Measurements from ENCODE around the gene TOR1AIP2. TPM values are rescaled to one million over a fixed set of nuclear protein-coding genes. Genes with fewer than 3 reads are reported as not detected.

TOR1AIP2 gene
- total and polyA plus RNA-seq, 12 donors = 8.1 to 63.3 (median 52.2) TPM

DNA sequence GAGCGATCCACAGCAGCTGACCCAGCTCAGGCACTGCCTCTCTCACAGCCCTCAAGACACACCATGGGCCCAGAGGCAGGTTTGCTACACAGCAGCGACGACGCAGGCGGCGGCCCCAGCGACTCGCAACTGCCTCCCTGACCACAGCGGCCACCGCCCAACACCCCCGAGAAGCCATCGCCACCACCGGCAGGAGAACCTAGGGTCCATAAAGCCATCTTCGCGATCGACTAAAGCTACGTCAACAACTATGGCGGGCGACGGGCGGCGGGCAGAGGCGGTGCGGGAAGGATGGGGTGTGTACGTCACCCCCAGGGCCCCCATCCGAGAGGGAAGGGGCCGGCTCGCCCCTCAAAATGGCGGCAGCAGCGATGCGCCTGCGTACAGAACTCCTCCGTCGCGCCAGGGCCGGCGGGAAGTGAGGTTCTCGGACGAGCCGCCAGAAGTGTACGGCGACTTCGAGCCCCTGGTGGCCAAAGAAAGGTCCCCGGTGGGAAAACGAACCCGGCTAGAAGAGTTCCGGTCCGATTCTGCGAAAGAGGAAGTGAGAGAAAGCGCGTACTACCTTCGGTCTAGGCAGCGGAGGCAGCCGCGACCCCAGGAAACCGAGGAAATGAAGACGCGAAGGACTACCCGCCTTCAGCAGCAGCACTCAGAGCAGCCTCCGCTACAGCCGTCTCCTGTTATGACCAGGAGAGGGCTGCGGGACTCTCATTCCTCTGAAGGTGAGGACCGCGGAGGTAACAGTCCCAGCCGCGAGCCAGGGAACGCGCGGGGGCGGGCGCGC, 4.8 kb upstream of the TOR1AIP2 start, which contains the start of gene TOR1AIP1:
TSS of gene TOR1AIP1 (plus strand) at position 33 of the 787 bp plus-strand sequence. CDS start at position 251, 218 bp downstream.
- WGBS, 2 donors = 0% methylated on average over 72 of the region's 72 CpGs
- intact Hi-C loops (cut with DNase I) = loop anchor here in 5 of 10 donors (1.0 to 10.0 kb wide), 6 partner anchors 65 to 142 kb away; partner anchors contain the start of gene CEP350 (in 4 of the 5)
- DNase-seq (peak; percentile 97 to 98), ATAC-seq (peak; percentile 94 to 98 (median 96))
- Histone ChIP-seq H3K4me3 (peak within 1 kb of the TSS; percentile 64 to 90 (median 79)), H3K4me1 (peaks cover 3 to 62% (median 57%) of the 10 kb centered on the region in 9 donors), H3K36me3 (peaks cover 0 to 36% (median 15%) of the 10 kb centered on the region in 9 donors), H3K9me3 (no peaks in the 10 kb centered on the region), H3K27ac (peak within 1 kb of the TSS; percentile 95 to 100 (median 99)), H3K27me3 (no peaks in the 10 kb centered on the region)
- TF ChIP-seq, protein P1, sequence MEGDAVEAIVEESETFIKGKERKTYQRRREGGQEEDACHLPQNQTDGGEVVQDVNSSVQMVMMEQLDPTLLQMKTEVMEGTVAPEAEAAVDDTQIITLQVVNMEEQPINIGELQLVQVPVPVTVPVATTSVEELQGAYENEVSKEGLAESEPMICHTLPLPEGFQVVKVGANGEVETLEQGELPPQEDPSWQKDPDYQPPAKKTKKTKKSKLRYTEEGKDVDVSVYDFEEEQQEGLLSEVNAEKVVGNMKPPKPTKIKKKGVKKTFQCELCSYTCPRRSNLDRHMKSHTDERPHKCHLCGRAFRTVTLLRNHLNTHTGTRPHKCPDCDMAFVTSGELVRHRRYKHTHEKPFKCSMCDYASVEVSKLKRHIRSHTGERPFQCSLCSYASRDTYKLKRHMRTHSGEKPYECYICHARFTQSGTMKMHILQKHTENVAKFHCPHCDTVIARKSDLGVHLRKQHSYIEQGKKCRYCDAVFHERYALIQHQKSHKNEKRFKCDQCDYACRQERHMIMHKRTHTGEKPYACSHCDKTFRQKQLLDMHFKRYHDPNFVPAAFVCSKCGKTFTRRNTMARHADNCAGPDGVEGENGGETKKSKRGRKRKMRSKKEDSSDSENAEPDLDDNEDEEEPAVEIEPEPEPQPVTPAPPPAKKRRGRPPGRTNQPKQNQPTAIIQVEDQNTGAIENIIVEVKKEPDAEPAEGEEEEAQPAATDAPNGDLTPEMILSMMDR (IDR thresholded peaks at IDR 0.05) = peak; percentile 27 to 62 (median 40)

DNA sequence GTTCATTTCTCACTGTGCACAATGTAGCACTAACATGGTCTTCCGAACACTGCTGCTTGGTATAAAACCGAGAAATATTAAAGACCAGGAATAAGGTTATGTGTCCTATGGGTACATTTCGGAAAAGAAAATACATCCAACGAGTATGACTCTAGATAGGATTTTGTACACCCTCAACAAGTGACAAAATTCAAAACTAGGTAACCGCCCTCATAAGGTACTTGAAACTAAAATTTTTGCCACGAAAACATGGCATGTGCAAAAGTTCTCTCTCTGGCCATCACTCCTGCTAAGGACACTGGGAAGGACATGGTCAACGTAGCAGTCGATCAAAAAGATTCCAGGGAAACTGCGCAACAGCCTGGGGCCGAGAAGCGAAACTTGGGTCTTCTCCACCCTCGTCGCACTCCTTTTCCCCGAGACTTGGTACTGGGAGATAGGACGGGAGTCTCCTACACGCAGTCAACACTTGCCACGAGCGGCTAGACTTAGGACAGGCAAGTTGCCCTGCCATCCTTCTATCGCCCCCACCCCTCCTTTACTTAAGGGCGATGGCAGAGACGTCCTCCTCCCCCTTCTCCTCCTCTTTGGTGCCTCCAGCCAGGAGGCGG, 4.1 kb upstream of the TOR1AIP2 start:
- H3K36me3 ChIP-seq = peaks cover 0 to 30% (median 11%) of the 10 kb centered on the region in 9 donors
- 1% methylated on average over 22 of the region's 22 CpGs for WGBS, 2 donors
- H3K4me3 ChIP-seq = peak overlapping the region; percentile 64 to 90 (median 79)
- no peaks in the 10 kb centered on the region for H3K27me3 ChIP-seq
- no peaks in the 10 kb centered on the region for H3K9me3 ChIP-seq
- intact Hi-C loops (cut with DNase I) = loop anchor here in 6 of 10 donors (1.0 to 10.0 kb wide), 6 partner anchors 64 to 143 kb away; partner anchors contain the start of gene CEP350 (in 5 of the 6)
- TF ChIP-seq, protein P1 (IDR thresholded peaks at IDR 0.05) = no peak
- ATAC-seq = peak; percentile 30 to 56 (median 46)
- peaks cover 3 to 58% (median 55%) of the 10 kb centered on the region in 9 donors for H3K4me1 ChIP-seq
- peak in 1 of 2 donors; percentile 92 for DNase-seq
- peak overlapping the region; percentile 95 to 100 (median 99) for H3K27ac ChIP-seq

DNA sequence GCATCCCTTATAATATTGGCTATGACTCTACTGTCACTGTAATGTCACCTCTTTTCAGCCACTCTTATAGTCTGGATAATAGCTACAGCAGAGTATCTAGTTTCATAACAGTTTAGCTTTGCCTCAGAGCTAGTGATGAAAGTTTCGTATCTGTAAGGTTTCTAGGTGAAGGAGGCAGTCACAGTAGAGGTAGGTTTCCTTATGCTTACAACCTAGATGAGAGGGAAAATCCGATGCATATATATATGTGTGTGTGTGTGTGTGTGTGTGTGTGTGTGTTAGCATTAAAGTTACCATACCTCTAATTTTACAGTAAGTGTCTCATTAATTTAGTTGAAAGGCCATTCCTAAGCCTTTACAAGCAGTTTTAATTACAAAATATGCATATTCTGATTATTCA, 2.2 kb upstream of the TOR1AIP2 start:
- H3K27ac ChIP-seq = no peak overlapping the region
- no peak overlapping the region for H3K4me3 ChIP-seq
- H3K9me3 ChIP-seq = no peaks in the 10 kb centered on the region
- peaks cover 0 to 24% (median 0%) of the 10 kb centered on the region in 9 donors for H3K36me3 ChIP-seq
- intact Hi-C loops (cut with DNase I) = loop anchor here in 6 of 10 donors (2.0 to 10.0 kb wide), 6 partner anchors 62 to 295 kb away; partner anchors contain the start of gene CEP350 (in 3 of the 6)
- H3K27me3 ChIP-seq = no peaks in the 10 kb centered on the region
- TF ChIP-seq, protein P1 (IDR thresholded peaks at IDR 0.05) = no peak
- DNase-seq = no peak
- ATAC-seq = no peak
- 92 to 96% methylated on average over 2 of the region's 2 CpGs for WGBS, 2 donors
- H3K4me1 ChIP-seq = peaks cover 3 to 58% (median 49%) of the 10 kb centered on the region in 9 donors

DNA sequence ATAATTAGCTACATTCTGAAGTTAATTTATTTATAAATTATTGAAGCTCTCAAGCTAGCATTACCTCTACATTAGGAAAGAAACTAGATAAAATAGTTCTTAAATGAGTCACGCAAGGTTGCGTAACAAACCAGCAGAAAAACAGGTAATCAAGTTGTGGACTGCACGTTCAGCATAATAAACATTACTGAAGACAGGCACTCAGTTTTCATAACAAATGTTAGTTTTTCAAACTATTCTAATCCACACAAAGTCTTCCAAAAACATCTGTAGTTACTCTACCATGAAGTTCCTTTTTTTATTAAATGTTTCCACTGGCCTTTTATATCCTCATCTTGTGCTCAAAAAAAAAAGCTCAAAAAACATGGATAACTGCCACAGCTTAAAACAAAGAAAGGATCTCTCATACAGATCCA, 1.3 kb downstream of the TOR1AIP2 start:
- Histone ChIP-seq H3K27ac (peak overlapping the region in 3 of 10 donors; percentile 71 to 79 (median 78)), H3K4me3 (peak overlapping the region in 8 of 10 donors; percentile 59 to 80 (median 73)), H3K9me3 (no peaks in the 10 kb centered on the region), H3K4me1 (peaks cover 0 to 72% (median 50%) of the 10 kb centered on the region in 9 donors), H3K27me3 (no peaks in the 10 kb centered on the region), H3K36me3 (peaks cover 0 to 38% (median 7%) of the 10 kb centered on the region in 9 donors)
- 48 to 60% methylated on average over 3 of the region's 3 CpGs for WGBS, 2 donors
- TF ChIP-seq, protein P1 (IDR thresholded peaks at IDR 0.05) = no peak
- ATAC-seq (no peak), DNase-seq (no peak)
- intact Hi-C loops (cut with DNase I) = loop anchor here in 1 of 10 donors (10.0 kb wide), 1 partner anchor 298 kb away; no protein-coding TSS in a partner anchor

Measured in heart right ventricle (tissue), 16 donors.